IPS-NIHi7 (cell line): ENCODE data around the gene CYTH3.

Experiments
- DNase-seq: peaks from one replicate; pipeline ENCODE4 v3.0.0; 2012; ENCODE audit warnings: mixed read lengths; ENCODE audit errors: extremely low spot score

CYTH3 gene

DNA sequence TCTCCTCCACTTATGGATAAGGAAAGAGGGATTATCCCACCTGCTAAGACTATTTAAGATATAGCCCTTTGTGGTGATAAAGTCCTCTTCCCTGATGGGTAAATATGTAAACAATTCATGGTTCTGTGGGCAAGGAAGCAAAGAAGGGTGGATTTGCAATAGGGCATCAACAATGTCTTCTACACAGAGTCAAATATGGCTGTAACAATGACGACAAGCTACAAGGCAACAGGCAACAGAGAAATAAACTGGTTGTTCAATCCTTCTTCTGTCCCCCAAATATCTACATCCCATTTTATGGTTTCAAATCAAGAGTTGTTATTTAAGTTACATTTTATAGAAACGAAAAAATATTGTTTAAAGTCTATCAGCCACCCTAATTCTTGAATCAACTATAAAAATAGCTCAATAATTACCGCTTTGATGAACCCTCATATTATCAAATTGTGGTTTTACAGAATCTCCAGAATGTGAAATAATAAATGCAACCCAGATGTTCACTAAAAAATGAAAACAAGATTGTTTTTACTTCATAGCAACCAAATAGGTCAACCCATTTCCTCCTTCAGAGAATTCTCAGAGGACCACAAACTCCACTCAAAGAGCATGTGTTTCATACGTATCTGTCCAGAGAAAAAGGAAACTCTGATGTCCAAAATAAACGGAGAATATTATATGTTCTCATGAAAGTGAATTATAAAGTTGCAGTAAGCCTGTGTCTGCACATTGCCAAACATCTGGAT lies 13.8 kb downstream of the CYTH3 start:
- DNase-seq = no peak

DNA sequence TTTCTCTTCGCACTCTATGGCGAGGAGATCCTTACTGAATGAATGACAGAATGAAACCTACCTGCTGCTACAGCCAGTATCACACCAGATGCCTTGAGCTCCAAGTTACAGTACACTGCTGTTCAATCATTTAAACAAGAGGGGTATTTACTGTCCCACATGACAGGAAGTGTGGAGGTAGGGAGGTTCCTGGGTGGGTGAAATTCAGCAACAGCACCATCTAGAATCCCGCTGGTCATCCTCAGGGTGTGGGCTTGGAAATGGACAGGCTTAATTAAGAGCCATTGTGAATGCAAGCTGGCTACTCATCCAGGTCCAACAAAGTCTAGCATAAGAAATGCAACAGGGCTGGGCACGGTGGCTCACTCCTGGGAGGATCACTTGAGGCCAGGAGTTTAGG lies 14.7 kb downstream of the CYTH3 start:
- no peak for DNase-seq

DNA sequence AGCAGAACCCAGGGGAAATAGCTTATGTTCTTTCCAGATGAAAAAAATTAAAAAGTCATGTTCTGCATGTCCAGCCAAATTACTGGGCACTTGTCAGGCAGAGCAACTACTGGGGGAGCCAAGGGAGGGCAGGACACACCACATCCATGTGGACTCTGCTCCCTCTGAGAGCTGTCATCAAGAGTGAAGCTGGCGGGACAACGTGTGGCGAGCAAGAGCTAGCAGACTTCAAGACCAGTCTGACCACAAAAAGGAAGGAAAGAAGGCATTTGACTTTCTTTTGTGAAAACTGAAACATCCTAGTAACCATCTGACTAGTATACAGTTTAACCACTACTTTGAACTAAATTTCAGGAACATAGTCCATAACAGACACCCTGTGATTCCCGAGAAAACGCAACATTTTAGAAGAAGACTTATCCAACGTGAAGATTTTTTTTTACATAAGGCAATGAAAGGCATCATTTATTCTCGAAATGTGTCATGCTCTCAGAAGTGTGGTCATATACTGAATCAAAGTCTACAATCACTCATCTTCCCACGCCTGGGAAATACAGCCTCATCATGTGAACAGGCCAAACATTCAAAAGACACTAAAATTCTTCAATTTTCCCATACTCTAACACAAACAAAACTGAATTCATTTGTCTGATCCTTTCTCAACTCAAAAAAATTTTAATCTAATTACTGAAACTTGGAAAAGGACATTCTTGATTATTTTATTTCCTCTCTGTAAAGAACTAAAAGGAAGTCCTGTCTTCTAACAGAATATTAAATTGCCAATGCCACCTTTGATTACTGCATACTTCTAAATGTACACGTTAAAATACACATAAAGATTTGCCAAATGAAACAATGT lies 15.5 kb downstream of the CYTH3 start:
- no peak for DNase-seq

GRCh38 chr7:6256109-6256483 lies 16.3 kb downstream of the CYTH3 start:
- peak; percentile 60 for DNase-seq

GRCh38 chr7:6254866-6255265 lies 17.6 kb downstream of the CYTH3 start:
- DNase-seq = no peak

DNA sequence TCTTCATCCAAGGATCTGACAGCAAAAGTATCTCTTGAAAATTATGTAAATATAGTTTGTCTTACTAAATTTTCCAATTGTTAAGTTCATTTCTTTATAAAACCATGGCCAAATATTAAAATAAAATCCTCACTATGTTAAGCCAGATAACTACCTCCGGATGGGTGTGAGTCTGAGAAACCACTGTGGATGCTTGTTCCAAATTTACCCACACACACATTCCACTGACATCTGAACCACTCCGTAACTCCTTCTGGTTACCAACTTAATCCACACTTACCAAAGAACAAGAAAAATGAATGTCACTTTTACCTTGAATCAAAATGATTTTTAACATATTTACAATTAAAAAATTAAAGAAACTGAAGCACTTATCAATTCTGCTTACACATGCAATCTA lies 19.7 kb downstream of the CYTH3 start:
- DNase-seq = no peak

DNA sequence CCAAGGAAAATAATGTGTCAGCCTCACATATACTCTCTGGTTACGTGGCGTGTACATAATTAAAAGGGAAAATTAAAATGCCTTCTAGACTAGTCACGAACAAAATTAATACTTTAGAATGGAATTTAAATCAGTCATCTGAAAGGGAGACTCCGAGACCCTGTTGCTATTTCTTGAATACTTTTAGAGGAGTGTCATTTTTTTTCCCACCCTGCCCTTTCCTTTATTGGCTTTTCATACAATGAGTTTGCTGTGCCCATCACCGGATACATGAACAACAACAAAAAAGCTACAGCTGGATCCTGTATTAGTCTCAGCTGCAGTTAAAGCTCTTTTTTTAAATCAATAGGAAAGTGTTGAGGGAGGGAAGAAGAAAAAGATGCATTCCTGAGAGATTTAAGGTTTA lies 20.1 kb downstream of the CYTH3 start:
- DNase-seq = no peak

DNA sequence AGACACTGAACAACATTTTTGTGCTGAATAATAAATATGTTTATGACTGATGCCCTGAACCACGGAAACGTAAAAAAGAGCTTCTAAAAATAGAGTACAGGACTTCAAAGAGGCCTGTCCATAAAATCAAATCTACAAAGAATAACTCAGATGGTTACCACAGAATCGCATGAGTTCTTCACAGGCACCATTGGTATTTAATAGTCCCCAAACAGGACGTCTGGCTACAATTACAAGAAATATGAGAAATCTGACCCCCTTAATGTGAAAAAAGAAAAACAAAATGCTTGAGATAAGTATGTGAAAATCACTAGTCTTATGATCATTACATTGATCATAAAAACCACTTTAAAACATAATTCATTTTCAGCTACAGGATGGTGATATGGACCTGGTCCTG lies 20.8 kb downstream of the CYTH3 start:
- DNase-seq = no peak

- DNase-seq = no peak
Observed at GRCh38 chr7:6250364-6250833, 22.0 kb downstream of the CYTH3 start.

GRCh38 chr7:6249043-6249442 lies 23.4 kb downstream of the CYTH3 start:
- DNase-seq = no peak

DNA sequence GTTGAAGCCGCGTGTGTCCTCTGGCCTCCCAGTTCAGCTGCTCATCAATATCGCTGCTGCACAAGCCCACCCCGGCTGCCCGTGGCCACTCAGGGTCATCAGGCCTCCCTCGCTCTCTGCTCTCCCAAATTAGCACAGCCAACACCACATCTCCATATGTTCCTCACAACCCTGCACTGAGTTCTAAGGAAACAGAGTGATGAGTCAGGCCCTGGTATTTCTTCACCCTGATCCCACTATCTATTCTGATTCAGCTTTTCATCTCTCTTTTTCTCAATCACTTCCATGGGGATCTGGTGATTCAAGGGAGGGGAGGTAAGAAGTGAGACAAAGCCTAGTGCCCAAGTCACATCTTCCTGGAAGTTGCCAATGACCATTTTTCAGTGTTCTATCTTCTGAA lies 23.8 kb downstream of the CYTH3 start:
- no peak for DNase-seq

GRCh38 chr7:6246251-6246917 lies 26.0 kb downstream of the CYTH3 start:
- DNase-seq = no peak

GRCh38 chr7:6244021-6244420 lies 28.4 kb downstream of the CYTH3 start:
- DNase-seq = no peak

DNA sequence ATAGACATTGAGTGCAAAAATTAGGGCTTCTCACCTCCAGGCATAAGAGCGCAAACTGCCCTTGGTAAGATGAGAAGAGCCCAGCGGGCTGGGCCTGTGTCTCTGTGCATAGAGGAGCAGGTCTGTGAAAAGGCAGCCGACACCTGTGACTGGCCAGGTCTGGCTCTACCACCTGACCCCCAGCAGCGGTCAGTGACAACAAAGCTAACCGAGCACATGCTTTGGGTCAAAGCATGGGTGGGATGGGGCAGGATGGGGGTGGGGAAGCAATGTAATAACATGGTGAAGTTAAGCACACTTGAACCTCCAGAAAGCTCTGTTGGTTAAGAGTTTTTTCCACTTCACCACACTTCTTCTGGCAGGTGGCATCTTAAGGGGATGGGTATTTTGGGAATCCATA lies 29.3 kb downstream of the CYTH3 start:
- no peak for DNase-seq

- no peak for DNase-seq
Observed at GRCh38 chr7:6242561-6242960, 29.9 kb downstream of the CYTH3 start.

DNA sequence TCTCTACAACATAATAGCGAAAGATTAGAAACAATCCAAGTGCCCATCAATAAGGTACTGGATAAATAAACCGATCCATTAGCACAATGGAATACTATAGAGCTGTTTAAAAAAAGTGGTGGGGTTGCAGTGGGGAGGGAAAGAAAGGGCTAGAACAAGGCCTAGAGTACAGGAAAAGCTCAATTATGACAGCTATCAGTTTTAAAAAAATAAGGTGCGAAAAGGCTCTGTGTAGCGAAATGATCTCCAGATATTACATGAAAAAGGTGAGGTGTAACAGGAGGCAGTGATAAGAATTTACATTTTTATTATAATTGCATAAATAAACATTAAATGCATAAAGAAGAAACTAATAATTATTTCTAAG lies 30.8 kb downstream of the CYTH3 start:
- no peak for DNase-seq

DNA sequence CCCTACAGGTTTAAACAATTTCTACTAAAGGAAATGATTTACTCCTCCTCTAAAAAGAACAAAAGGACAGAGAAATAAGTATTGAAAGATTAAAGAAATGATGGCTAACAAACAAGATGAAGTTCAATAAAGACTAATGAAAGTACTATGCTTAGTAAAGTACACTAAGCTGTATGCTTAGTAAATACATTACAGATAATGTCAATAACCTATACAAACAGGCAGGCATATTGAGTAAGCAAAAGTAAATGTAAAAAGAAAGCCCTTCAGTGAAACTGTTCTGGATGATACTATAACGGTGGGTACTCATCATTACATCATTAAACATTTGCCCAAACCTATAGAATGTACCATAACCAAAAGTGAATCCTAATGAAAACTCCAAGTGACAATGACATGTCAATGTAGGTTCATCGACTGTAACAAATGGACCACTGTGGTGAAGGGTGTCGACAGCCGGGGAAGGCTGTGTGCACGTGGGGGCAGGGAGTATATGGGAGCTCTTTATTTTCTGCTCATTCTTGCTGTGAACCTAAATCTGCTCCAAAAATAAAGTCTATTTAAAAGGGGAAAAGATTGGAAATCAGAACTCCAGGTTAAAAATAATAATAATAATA lies 34.0 kb downstream of the CYTH3 start:
- no peak for DNase-seq

- no peak for DNase-seq
Observed at GRCh38 chr7:6237730-6238129, 34.7 kb downstream of the CYTH3 start.

- no peak for DNase-seq
Observed at GRCh38 chr7:6237011-6237410, 35.4 kb downstream of the CYTH3 start.

DNA sequence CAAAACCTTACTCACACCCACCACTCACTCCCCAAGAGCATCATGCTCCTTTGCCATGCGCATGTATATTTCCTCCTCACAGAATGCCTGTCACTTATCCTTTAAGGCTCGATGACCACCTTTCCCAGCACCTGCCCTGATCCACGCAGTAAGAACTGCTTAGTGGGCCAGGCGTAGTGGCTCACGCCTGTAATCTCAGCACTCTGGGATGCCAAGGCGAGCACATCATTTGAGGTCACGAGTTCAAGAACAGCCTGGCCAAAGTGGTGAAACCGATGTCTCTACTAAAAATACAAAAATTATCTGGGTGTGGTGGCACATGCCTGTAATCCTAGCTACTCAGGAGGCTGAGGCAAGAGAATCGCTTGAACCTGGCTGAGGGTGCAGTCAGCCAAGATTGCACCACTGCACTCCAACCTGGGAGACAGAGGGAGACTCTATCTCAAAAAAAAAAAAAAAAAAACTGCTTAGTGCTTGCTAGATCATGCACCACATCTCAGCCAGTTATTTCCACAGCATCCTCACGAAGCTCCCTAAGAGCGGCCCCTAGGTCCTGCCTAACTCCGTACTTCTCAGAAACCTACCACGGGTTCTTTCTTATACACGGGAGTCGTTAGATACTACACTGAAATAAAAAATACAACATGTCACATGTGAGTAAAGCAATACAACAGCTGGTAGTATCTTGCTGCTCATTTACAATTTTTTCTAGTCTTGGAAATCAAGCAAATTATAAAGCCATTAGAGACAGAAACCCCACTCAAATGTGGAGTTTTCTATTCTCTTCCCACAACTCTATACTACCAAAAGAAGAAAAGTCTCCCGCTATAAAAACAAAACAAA lies 37.2 kb downstream of the CYTH3 start:
- no peak for DNase-seq

DNA sequence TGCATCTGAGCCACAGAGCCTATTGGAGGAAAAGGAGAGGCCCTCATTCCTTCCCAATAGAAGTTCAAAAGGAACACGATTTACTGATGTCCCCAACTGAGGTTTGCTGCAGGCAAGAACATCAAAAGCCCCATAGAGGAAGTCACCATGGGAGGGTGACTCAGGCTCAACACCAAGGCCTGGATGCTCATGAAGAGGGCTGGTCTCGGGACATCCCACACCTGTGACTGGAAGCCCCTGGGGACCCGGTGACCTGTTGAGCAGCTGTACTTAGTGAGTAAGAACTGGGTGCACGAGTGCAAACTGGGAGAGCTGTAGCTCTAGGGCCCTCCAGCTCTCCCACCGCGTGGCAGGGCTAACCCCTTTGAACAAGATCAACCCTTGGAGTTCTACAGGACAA lies 38.0 kb downstream of the CYTH3 start:
- DNase-seq = no peak
